NT2/D1 (cell line): ENCODE measurements around the gene ADAMTSL1.

Source experiments
- DNase-seq: peaks from one replicate; pipeline ENCODE4 v3.0.0-alpha.2; 2011; ENCODE audit warnings: low read depth, low spot score
- H3K27me3 ChIP-seq: 2 replicates; pipeline ENCODE4 v1.6.0; 2011; ENCODE audit warnings: mild to moderate bottlenecking; ENCODE audit not compliant: insufficient read length, insufficient read depth
- H3K36me3 ChIP-seq: 2 replicates; pipeline ENCODE4 v1.6.1; 2011; ENCODE audit warnings: mild to moderate bottlenecking, low read length, mixed read lengths; ENCODE audit not compliant: insufficient read depth, insufficient read length
- H3K4me1 ChIP-seq: 2 replicates; pipeline ENCODE4 v1.5.1; 2011; ENCODE audit not compliant: insufficient read depth, insufficient read length
- H3K4me3 ChIP-seq: 2 replicates; pipeline ENCODE4 v1.5.1; 2011; ENCODE audit warnings: low read depth; ENCODE audit not compliant: insufficient read length
- H3K9ac ChIP-seq: 2 replicates; pipeline ENCODE4 v1.6.0; 2011; ENCODE audit warnings: low read depth; ENCODE audit not compliant: insufficient read length
- H3K9me3 ChIP-seq: 2 replicates; pipeline ENCODE4 v1.5.1; 2011; ENCODE audit warnings: mild to moderate bottlenecking, low read length; ENCODE audit not compliant: insufficient read depth
- SUZ12 ChIP-seq: IDR thresholded peaks from 2 replicates; pipeline ENCODE4 v1.6.1; 2011; ENCODE audit not compliant: insufficient read length, insufficient read depth; ENCODE audit errors: extremely low read depth
- YY1 ChIP-seq: IDR thresholded peaks from 2 replicates; pipeline ENCODE4 v1.6.1; 2011; ENCODE audit not compliant: insufficient read length, insufficient read depth
- ZNF274 ChIP-seq: IDR thresholded peaks from 2 replicates; pipeline ENCODE4 v1.6.1; 2011; ENCODE audit warnings: mild to moderate bottlenecking, low read depth, low read length

Gene ADAMTSL1

GRCh38 chr9:18610956-18611355, 137.0 kb downstream of the ADAMTSL1 start:
- peaks cover 2% of the 10 kb centered on the region for H3K4me1 ChIP-seq
- H3K9ac ChIP-seq, result no peak overlapping the region
- H3K4me3 ChIP-seq, result no peak overlapping the region
- H3K9me3 ChIP-seq, result no peaks in the 10 kb centered on the region
- no peak for TF ChIP-seq ZNF274
- no peak for TF ChIP-seq YY1
- no peak for TF ChIP-seq SUZ12
- H3K36me3 ChIP-seq, result no peaks in the 10 kb centered on the region
- H3K27me3 ChIP-seq, result no peaks in the 10 kb centered on the region
- DNase-seq, result no peak

GRCh38 chr9:18611971-18612370, 138.0 kb downstream of the ADAMTSL1 start:
- no peaks in the 10 kb centered on the region for H3K4me1 ChIP-seq
- H3K9ac ChIP-seq, result no peak overlapping the region
- no peak for TF ChIP-seq ZNF274
- no peaks in the 10 kb centered on the region for H3K36me3 ChIP-seq
- H3K9me3 ChIP-seq, result no peaks in the 10 kb centered on the region
- H3K4me3 ChIP-seq, result no peak overlapping the region
- no peaks in the 10 kb centered on the region for H3K27me3 ChIP-seq
- no peak for DNase-seq

GRCh38 chr9:18614116-18614515, 140.2 kb downstream of the ADAMTSL1 start:
- Histone ChIP-seq H3K36me3 (no peaks in the 10 kb centered on the region), H3K4me1 (no peaks in the 10 kb centered on the region), H3K9me3 (no peaks in the 10 kb centered on the region), H3K4me3 (no peak overlapping the region), H3K27me3 (no peaks in the 10 kb centered on the region), H3K9ac (no peak overlapping the region)
- TF ChIP-seq SUZ12, result no peak
- TF ChIP-seq ZNF274, result no peak
- no peak for TF ChIP-seq YY1
- DNase-seq, result no peak

- DNase-seq, result no peak
- TF ChIP-seq YY1 (no peak), SUZ12 (no peak), ZNF274 (no peak)
- H3K9ac ChIP-seq, result no peak overlapping the region
- H3K27me3 ChIP-seq, result no peaks in the 10 kb centered on the region
- H3K9me3 ChIP-seq, result no peaks in the 10 kb centered on the region
- no peak overlapping the region for H3K4me3 ChIP-seq
- no peaks in the 10 kb centered on the region for H3K4me1 ChIP-seq
- no peaks in the 10 kb centered on the region for H3K36me3 ChIP-seq
Measured at GRCh38 chr9:18614651-18615050, 140.7 kb downstream of the ADAMTSL1 start.

GRCh38 chr9:18616976-18617375, 143.0 kb downstream of the ADAMTSL1 start:
- no peaks in the 10 kb centered on the region for H3K27me3 ChIP-seq
- H3K4me3 ChIP-seq, result no peak overlapping the region
- no peaks in the 10 kb centered on the region for H3K36me3 ChIP-seq
- H3K9me3 ChIP-seq, result no peaks in the 10 kb centered on the region
- no peaks in the 10 kb centered on the region for H3K4me1 ChIP-seq
- no peak for TF ChIP-seq ZNF274
- TF ChIP-seq YY1, result no peak
- no peak for TF ChIP-seq SUZ12
- no peak overlapping the region for H3K9ac ChIP-seq
- DNase-seq, result no peak

GRCh38 chr9:18617759-18618158, 143.8 kb downstream of the ADAMTSL1 start:
- H3K9me3 ChIP-seq, result no peaks in the 10 kb centered on the region
- no peak for DNase-seq
- no peaks in the 10 kb centered on the region for H3K36me3 ChIP-seq
- H3K4me3 ChIP-seq, result no peak overlapping the region
- H3K4me1 ChIP-seq, result no peaks in the 10 kb centered on the region
- no peak for TF ChIP-seq ZNF274
- TF ChIP-seq YY1, result no peak
- no peak for TF ChIP-seq SUZ12
- no peaks in the 10 kb centered on the region for H3K27me3 ChIP-seq
- no peak overlapping the region for H3K9ac ChIP-seq

- Histone ChIP-seq H3K9ac (no peak overlapping the region), H3K4me1 (no peaks in the 10 kb centered on the region), H3K27me3 (no peaks in the 10 kb centered on the region), H3K4me3 (no peak overlapping the region), H3K36me3 (no peaks in the 10 kb centered on the region), H3K9me3 (no peaks in the 10 kb centered on the region)
- TF ChIP-seq ZNF274 (no peak), YY1 (no peak), SUZ12 (no peak)
- no peak for DNase-seq
Measured at GRCh38 chr9:18618862-18619261, 144.9 kb downstream of the ADAMTSL1 start.

- H3K9ac ChIP-seq, result no peak overlapping the region
- H3K27me3 ChIP-seq, result no peaks in the 10 kb centered on the region
- no peak overlapping the region for H3K4me3 ChIP-seq
- no peak for DNase-seq
- H3K9me3 ChIP-seq, result no peaks in the 10 kb centered on the region
- no peaks in the 10 kb centered on the region for H3K4me1 ChIP-seq
- H3K36me3 ChIP-seq, result no peaks in the 10 kb centered on the region
- TF ChIP-seq YY1, result no peak
- no peak for TF ChIP-seq SUZ12
- TF ChIP-seq ZNF274, result no peak
Measured at GRCh38 chr9:18622186-18622836, 148.4 kb downstream of the ADAMTSL1 start.
